Bronchial epithelial cell (primary cell): ENCODE measurements around the gene CIROP. TPM values are rescaled to one million over a fixed set of nuclear protein-coding genes. Genes with fewer than 3 reads are reported as not detected.

Experiments
- DNase-seq: peaks from one replicate; pipeline ENCODE4 v3.0.0-alpha.2; 2010; ENCODE audit warnings: low read depth
- FAIRE-seq: peaks from 2 replicates; lab custom pipeline; 2011; peaks lifted over from hg19 to GRCh38; lab: Jason Lieb, UNC
- H3K27me3 ChIP-seq: 2 replicates; pipeline ENCODE4 v1.5.1; 2011; ENCODE audit warnings: low read length; ENCODE audit not compliant: control insufficient read depth, insufficient read depth
- H3K36me3 ChIP-seq: 2 replicates; pipeline ENCODE4 v1.5.1; 2011; ENCODE audit warnings: low read length; ENCODE audit not compliant: control insufficient read depth, insufficient read depth
- H3K4me3 ChIP-seq: 2 replicates; pipeline ENCODE4 v1.5.1; 2011; ENCODE audit warnings: mild to moderate bottlenecking, low read depth, low read length, control low read depth
- CTCF ChIP-seq: IDR thresholded peaks from 2 replicates; pipeline ENCODE4 v1.5.1; 2011; ENCODE audit warnings: mild to moderate bottlenecking, moderate library complexity, low read length, control low read depth, inconsistent platforms; ENCODE audit not compliant: insufficient read depth, severe bottlenecking
- total RNA-seq: library from RNA; depleted of rRNA; stranded (reverse); fragments of >200 nt; gene quantifications from 2 replicates; pipeline ENCODE4 v1.2.1, GENCODE V29; 2014

CIROP gene
- total RNA-seq, 1 donor from 2014 or later = not detected

- TF ChIP-seq CTCF = no peak
- Histone ChIP-seq H3K27me3 (no peaks in the 10 kb centered on the region), H3K36me3 (peaks cover 12% of the 10 kb centered on the region), H3K4me3 (no peak overlapping the region)
- DNase-seq = no peak
- no peak for FAIRE-seq
Measured at GRCh38 chr14:23091294-23092225, 13.2 kb downstream of the CIROP start.

- Histone ChIP-seq H3K4me3 (no peak overlapping the region), H3K27me3 (no peaks in the 10 kb centered on the region), H3K36me3 (peaks cover 13% of the 10 kb centered on the region)
- TF ChIP-seq CTCF = no peak
- FAIRE-seq (no peak), DNase-seq (no peak)
Measured at GRCh38 chr14:23090254-23090636, 14.5 kb downstream of the CIROP start.

- FAIRE-seq (no peak), DNase-seq (no peak)
- TF ChIP-seq CTCF = no peak
- H3K36me3 ChIP-seq = peaks cover 13% of the 10 kb centered on the region
- no peaks in the 10 kb centered on the region for H3K27me3 ChIP-seq
- no peak overlapping the region for H3K4me3 ChIP-seq
Measured at GRCh38 chr14:23089498-23090253, 15.1 kb downstream of the CIROP start.

- Histone ChIP-seq H3K36me3 (peaks cover 12% of the 10 kb centered on the region), H3K27me3 (no peaks in the 10 kb centered on the region), H3K4me3 (no peak overlapping the region)
- no peak for TF ChIP-seq CTCF
- DNase-seq (no peak), FAIRE-seq (no peak)
Measured at GRCh38 chr14:23086565-23086964, 18.2 kb downstream of the CIROP start.

GRCh38 chr14:23085458-23085857 lies 19.3 kb downstream of the CIROP start:
- H3K36me3 ChIP-seq = peaks cover 10% of the 10 kb centered on the region
- no peak overlapping the region for H3K4me3 ChIP-seq
- H3K27me3 ChIP-seq = no peaks in the 10 kb centered on the region
- DNase-seq (no peak), FAIRE-seq (no peak)
- TF ChIP-seq CTCF = no peak
